ENCODE data around the gene CAMSAP1. TPM values are rescaled to one million over a fixed set of nuclear protein-coding genes. Genes with fewer than 3 reads are reported as not detected.

The CAMSAP1 gene
- total and polyA plus RNA-seq, 9 of the 15 experiments (the other 6 are each of a cell fraction or from before 2014, with no cell fraction given): 1.5 to 28.8 (median 14.3) TPM

DNA sequence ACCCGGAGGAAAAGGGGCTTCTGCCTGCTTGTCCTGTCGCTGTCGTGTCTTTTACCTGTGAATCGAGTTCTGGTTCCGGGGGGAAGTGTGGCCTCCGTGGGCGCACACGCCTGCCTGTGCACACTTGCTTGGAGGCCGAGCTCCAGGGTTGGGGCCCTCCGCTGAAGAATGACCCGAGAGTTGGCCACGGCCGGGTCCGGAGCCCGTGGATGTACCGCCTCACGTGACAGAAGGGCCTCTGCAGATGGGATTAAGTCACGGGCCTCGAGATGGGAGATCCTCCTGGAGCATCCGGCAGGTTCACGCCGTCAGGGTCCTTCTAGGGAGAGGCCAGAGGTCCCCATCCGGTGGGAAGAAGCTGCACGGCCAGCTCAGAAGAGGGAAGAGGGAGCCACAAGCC, 124.4 kb downstream of the CAMSAP1 start:
- in situ Hi-C loops (cut with MboI) (no loop called here), intact Hi-C loops (cut with micrococcal nuclease) (no loop called here)
- Histone ChIP-seq H3K4me1 (replicated peaks in 1 of 2; ENCODE audit: control insufficient read depth in 2 of 2, insufficient read depth in 2 of 2, low read length in 2 of 2) (peaks cover 0 to 59% of the 10 kb centered on the region in 2 experiments; a peak in 2 of 5 replicates), H3K9ac (ENCODE audit: insufficient read depth in 1 of 2, low read depth in 2 of 2, low read length in 2 of 2) (no peak overlapping the region), H3K9me1 (ENCODE audit: control insufficient read depth, insufficient read depth, low read length) (no peaks in the 10 kb centered on the region), H4K20me1 (replicated peaks; ENCODE audit: control insufficient read depth, insufficient read depth, low read length) (peaks cover 29% of the 10 kb centered on the region), H3K79me2 (ENCODE audit: control insufficient read depth, insufficient read depth, low read length) (no peaks in the 10 kb centered on the region), H2AFZ (ENCODE audit: low read depth, low read length) (no peak overlapping the region), H3K36me3 (ENCODE audit: control insufficient read depth, insufficient read depth, low read length) (no peaks in the 10 kb centered on the region), H3K4me3 (no peak overlapping the region), H3K9me3 (replicated peaks; ENCODE audit: control insufficient read depth, insufficient read depth, low read depth, low read length) (no peaks in the 10 kb centered on the region), H3K27ac (ENCODE audit: extremely low read depth, low read depth, low read length) (no peak overlapping the region), H3K27me3 (ENCODE audit: control insufficient read depth in 2 of 2, insufficient read depth in 2 of 2, low read length in 2 of 2) (peaks cover 59 to 90% of the 10 kb centered on the region in 2 experiments), H3K4me2 (ENCODE audit: insufficient read depth, low read length) (no peak overlapping the region)
- FAIRE-seq (no peak), ATAC-seq (no peak), DNase-seq (ENCODE audit: extremely low read depth in 1 of 4, low spot score in 3 of 4) (no peak)
- WGBS (ENCODE audit: insufficient coverage, low coverage, missing lambda C conversion rate): 4% methylated on average over 21 of the region's 24 CpGs
- no TSS peak for BruUV-seq (replicated peaks)
- POLR2A ChIA-PET: interaction anchor here (0.6 to 0.7 kb wide), 2 partner anchors 83 to 539 kb away, joined by 3 read pairs; no protein-coding TSS in a partner anchor
- TF ChIP-seq, protein P1, sequence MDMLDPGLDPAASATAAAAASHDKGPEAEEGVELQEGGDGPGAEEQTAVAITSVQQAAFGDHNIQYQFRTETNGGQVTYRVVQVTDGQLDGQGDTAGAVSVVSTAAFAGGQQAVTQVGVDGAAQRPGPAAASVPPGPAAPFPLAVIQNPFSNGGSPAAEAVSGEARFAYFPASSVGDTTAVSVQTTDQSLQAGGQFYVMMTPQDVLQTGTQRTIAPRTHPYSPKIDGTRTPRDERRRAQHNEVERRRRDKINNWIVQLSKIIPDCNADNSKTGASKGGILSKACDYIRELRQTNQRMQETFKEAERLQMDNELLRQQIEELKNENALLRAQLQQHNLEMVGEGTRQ (CRISPR knock-in tag; IDR thresholded peaks at IDR 0.05): peak; percentile 21; the same call in 1 of the 2 replicates
- TF ChIP-seq POLR2AphosphoS5 (IDR thresholded peaks at IDR 0.05; ENCODE audit: control insufficient read depth, insufficient read depth, low read depth, low read length): no peak
- TF ChIP-seq TFAM (CRISPR knock-in tag; conservative IDR thresholded peaks at IDR 0.05): no peak
- CTCF ChIA-PET (ENCODE audit: low intra/inter-chr PET ratio): no interaction called here

DNA sequence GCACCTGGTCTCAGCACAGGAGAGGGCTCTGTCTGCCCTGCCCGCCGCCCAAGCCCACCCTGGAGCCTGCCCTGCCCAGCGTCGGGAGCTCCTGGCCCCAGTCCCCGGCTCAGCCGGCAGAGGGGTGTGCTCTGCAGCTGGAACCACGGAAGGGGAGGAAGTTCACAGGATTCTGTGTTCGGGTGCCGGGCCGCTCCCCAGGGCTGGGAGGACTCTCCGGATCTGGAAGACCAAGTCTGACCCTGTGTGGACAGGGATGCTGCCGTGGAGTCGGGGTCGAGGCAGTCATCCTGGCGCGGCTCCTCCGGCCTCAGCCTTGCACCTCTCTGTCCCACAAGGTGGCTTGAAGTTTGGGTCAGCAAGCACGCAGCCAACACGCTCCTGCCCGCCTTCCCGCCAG, 126.7 kb downstream of the CAMSAP1 start:
- WGBS (ENCODE audit: insufficient coverage, low coverage, missing lambda C conversion rate): 2% methylated on average over 17 of the region's 21 CpGs
- POLR2A ChIA-PET: interaction anchor here (1.1 kb wide), 1 partner anchor 10 kb away, joined by 3 read pairs; no protein-coding TSS in a partner anchor
- Histone ChIP-seq H3K4me1 (replicated peaks in 1 of 2; ENCODE audit: control insufficient read depth in 2 of 2, insufficient read depth in 2 of 2, low read length in 2 of 2) (peaks cover 0 to 37% of the 10 kb centered on the region in 2 experiments; a peak in 2 of 5 replicates), H3K9me3 (replicated peaks; ENCODE audit: control insufficient read depth, insufficient read depth, low read depth, low read length) (no peaks in the 10 kb centered on the region), H3K9ac (ENCODE audit: insufficient read depth in 1 of 2, low read depth in 2 of 2, low read length in 2 of 2) (no peak overlapping the region), H3K36me3 (ENCODE audit: control insufficient read depth, insufficient read depth, low read length) (no peaks in the 10 kb centered on the region), H3K4me2 (ENCODE audit: insufficient read depth, low read length) (no peak overlapping the region), H3K27me3 (ENCODE audit: control insufficient read depth in 2 of 2, insufficient read depth in 2 of 2, low read length in 2 of 2) (peaks cover 41 to 78% of the 10 kb centered on the region in 2 experiments), H3K4me3 (no peak overlapping the region), H3K9me1 (ENCODE audit: control insufficient read depth, insufficient read depth, low read length) (no peaks in the 10 kb centered on the region), H2AFZ (ENCODE audit: low read depth, low read length) (no peak overlapping the region), H3K27ac (ENCODE audit: extremely low read depth, low read depth, low read length) (no peak overlapping the region), H3K79me2 (ENCODE audit: control insufficient read depth, insufficient read depth, low read length) (no peaks in the 10 kb centered on the region), H4K20me1 (replicated peaks; ENCODE audit: control insufficient read depth, insufficient read depth, low read length) (peaks cover 37% of the 10 kb centered on the region)
- in situ Hi-C loops (cut with MboI): no loop called here
- DNase-seq (ENCODE audit: extremely low read depth in 1 of 4, low spot score in 3 of 4) (no peak), FAIRE-seq (no peak), ATAC-seq (peak; percentile 59)
- intact Hi-C loops (cut with micrococcal nuclease): no loop called here
- TF ChIP-seq OTX1 (CRISPR knock-in tag; IDR thresholded peaks at IDR 0.05) (no peak), ZNF263 (CRISPR knock-in tag; IDR thresholded peaks at IDR 0.05; ENCODE audit: borderline replicate concordance) (peak; percentile 80)
- CTCF ChIA-PET (ENCODE audit: low intra/inter-chr PET ratio): no interaction called here
- BruUV-seq (replicated peaks): no TSS peak
